HEK293T (cell line): ENCODE results near the gene OPA3.
A peak's percentile ranks its signal among the peaks of the same experiment; 100 is the strongest.

Experiments
- CTCF ChIA-PET: fragments of 350-600 bp; formaldehyde crosslinking; extraction: SDS; loops from one replicate; lab custom pipeline; 2021; ENCODE audit warnings: antibody characterized with exemption, inconsistent platforms; lab: Yijun Ruan, JAX
- POLR2A ChIA-PET: fragments of 350-600 bp; formaldehyde crosslinking; extraction: SDS; loops from one replicate; lab custom pipeline; 2020; ENCODE audit warnings: antibody characterized with exemption, inconsistent platforms; lab: Yijun Ruan, JAX
- DNase-seq: peaks from one replicate; pipeline ENCODE4 v3.0.0; 2012; ENCODE audit warnings: mixed read lengths; ENCODE audit errors: extremely low spot score
- ARNT ChIP-seq: fragments of 450-650 bp; IDR thresholded peaks from 2 replicates; pipeline ENCODE4 v1.6.1; 2017; ENCODE audit warnings: mild to moderate bottlenecking
- BHLHE40 ChIP-seq: fragments of 450-650 bp; IDR thresholded peaks from 2 replicates; pipeline ENCODE4 v1.6.1; 2016; ENCODE audit warnings: mild to moderate bottlenecking, moderate library complexity, borderline replicate concordance
- CTBP1 ChIP-seq: fragments of 450-650 bp; IDR thresholded peaks from 2 replicates; pipeline ENCODE4 v1.6.1; 2016; ENCODE audit warnings: borderline replicate concordance
- ELF4 ChIP-seq: fragments of 450-650 bp; IDR thresholded peaks from 2 replicates; pipeline ENCODE4 v1.6.1; 2017; ENCODE audit warnings: antibody characterized with exemption
- FOXA1 ChIP-seq: fragments of 450-650 bp; IDR thresholded peaks from 2 replicates; pipeline ENCODE4 v1.6.1; 2016; ENCODE audit warnings: mild to moderate bottlenecking
- FOXK2 ChIP-seq: fragments of 450-650 bp; IDR thresholded peaks from 2 replicates; pipeline ENCODE4 v1.6.1; 2016; ENCODE audit warnings: mild to moderate bottlenecking
- FOXM1 ChIP-seq: fragments of 450-650 bp; IDR thresholded peaks from 2 replicates; pipeline ENCODE4 v1.6.1; 2017; ENCODE audit warnings: mild to moderate bottlenecking, borderline replicate concordance
- HDGF ChIP-seq: fragments of 450-650 bp; IDR thresholded peaks from 2 replicates; pipeline ENCODE4 v1.6.1; 2017; ENCODE audit warnings: antibody characterized with exemption, borderline replicate concordance
- L3MBTL2 ChIP-seq: fragments of 450-650 bp; conservative IDR thresholded peaks from 2 replicates; pipeline ENCODE4 v1.6.1; 2016; ENCODE audit warnings: mild to moderate bottlenecking
- LEF1 ChIP-seq: fragments of 450-650 bp; IDR thresholded peaks from 2 replicates; pipeline ENCODE4 v1.6.1; 2017; ENCODE audit warnings: mild to moderate bottlenecking, borderline replicate concordance
- NFRKB ChIP-seq: fragments of 450-650 bp; IDR thresholded peaks from 2 replicates; pipeline ENCODE4 v1.6.1; 2016; ENCODE audit warnings: mild to moderate bottlenecking, moderate library complexity
- PKNOX1 ChIP-seq: fragments of 450-650 bp; IDR thresholded peaks from 2 replicates; pipeline ENCODE4 v1.6.1; 2016
- SP1 ChIP-seq: fragments of 450-650 bp; IDR thresholded peaks from 2 replicates; pipeline ENCODE4 v1.6.1; 2017
- SUZ12 ChIP-seq: fragments of 450-650 bp; IDR thresholded peaks from 2 replicates; pipeline ENCODE4 v1.6.1; 2016; ENCODE audit warnings: mild to moderate bottlenecking
- TARDBP ChIP-seq: fragments of 450-650 bp; IDR thresholded peaks from 2 replicates; pipeline ENCODE4 v1.6.1; 2016
- ZNF384 ChIP-seq: fragments of 450-650 bp; IDR thresholded peaks from 2 replicates; pipeline ENCODE4 v1.6.1; 2016

OPA3 gene

GRCh38 chr19:45607071-45608029 is 22.7 kb upstream of the OPA3 start:
- TF ChIP-seq ELF4 (no peak), L3MBTL2 (0 out of 2 replicates have a peak, but pooled peaks have one; percentile 17)
- ChIA-PET POLR2A (interaction anchor here (1.1 to 1.7 kb wide), 3 partner anchors 9 to 34 kb away, joined by 4 to 10 read pairs (median 6); partner anchors contain the start of gene EML2), CTCF (interaction anchor here (0.6 to 1.5 kb wide), 4 partner anchors 8 to 34 kb away, joined by 3 to 5 read pairs (median 5); partner anchors contain the start of gene EML2)
- peak; percentile 75 for DNase-seq

GRCh38 chr19:45601524-45602374 is 17.1 kb upstream of the OPA3 start, which contains the start of gene GPR4:
TSS of gene GPR4 (minus strand) at chr19:45602212. CDS start at chr19:45591866, 10,346 bp downstream.
- peak; percentile 27 for DNase-seq
- POLR2A ChIA-PET, result interaction anchor here (0.7 kb wide), 1 partner anchor 18 kb away, joined by 3 read pairs; no protein-coding TSS in a partner anchor
- CTCF ChIA-PET, result interaction anchor here (0.6 kb wide), 1 partner anchor 41 kb away, joined by 3 read pairs; no protein-coding TSS in a partner anchor
- no peak for TF ChIP-seq NFRKB
- no peak for TF ChIP-seq LEF1
- TF ChIP-seq SP1, result no peak
- TF ChIP-seq SUZ12, result no peak
- no peak for TF ChIP-seq PKNOX1
- no peak for TF ChIP-seq ELF4
- TF ChIP-seq TARDBP, result no peak
- TF ChIP-seq HDGF, result no peak
- TF ChIP-seq ZNF384, result no peak
- TF ChIP-seq FOXA1, result no peak

GRCh38 chr19:45601115-45601514 is 16.5 kb upstream of the OPA3 start:
- POLR2A ChIA-PET, result interaction anchor here (0.7 kb wide), 1 partner anchor 17 kb away, joined by 3 read pairs; no protein-coding TSS in a partner anchor
- no peak for DNase-seq
- CTCF ChIA-PET, result interaction anchor here (0.6 kb wide), 1 partner anchor 41 kb away, joined by 3 read pairs; no protein-coding TSS in a partner anchor
- no peak for TF ChIP-seq L3MBTL2
- TF ChIP-seq CTBP1, result no peak
- TF ChIP-seq FOXM1, result no peak
- TF ChIP-seq TARDBP, result no peak
- TF ChIP-seq PKNOX1, result no peak
- TF ChIP-seq ELF4, result no peak
- TF ChIP-seq NFRKB, result no peak
- TF ChIP-seq ZNF384, result no peak

GRCh38 chr19:45600340-45600885 is 15.8 kb upstream of the OPA3 start:
- ChIA-PET POLR2A (no interaction called here), CTCF (no interaction called here)
- TF ChIP-seq SP1 (no peak), CTBP1 (no peak), BHLHE40 (no peak), SUZ12 (no peak), FOXK2 (no peak), FOXM1 (no peak), HDGF (no peak), ELF4 (no peak), LEF1 (no peak), TARDBP (no peak), L3MBTL2 (no peak), FOXA1 (no peak), NFRKB (no peak), ARNT (no peak)
- no peak for DNase-seq

- DNase-seq, result no peak
- POLR2A ChIA-PET, result no interaction called here
- TF ChIP-seq ZNF384 (no peak), CTBP1 (no peak), BHLHE40 (no peak), FOXM1 (no peak), FOXA1 (no peak), L3MBTL2 (no peak), LEF1 (no peak), ELF4 (no peak), FOXK2 (no peak), PKNOX1 (no peak), NFRKB (no peak), SUZ12 (no peak), ARNT (no peak), SP1 (no peak), HDGF (no peak), TARDBP (no peak)
- CTCF ChIA-PET, result interaction anchor here (1.3 kb wide), 1 partner anchor 43 kb away, joined by 4 read pairs; no protein-coding TSS in a partner anchor
These were observed 14.7 kb upstream of the OPA3 start for GRCh38 chr19:45599286-45599685.
